PC-9 (cell line): Measurements from ENCODE around the gene EYS. TPM values are rescaled to one million over a fixed set of nuclear protein-coding genes. Genes with fewer than 3 reads are reported as not detected.

Experiments
- BruUV-seq: library from RNA; stranded (reverse); fragments of 400-500 nt; replicated peaks from 2 replicates; lab custom pipeline; 2021; lab: Mats Ljungman, UMichigan
- CTCF ChIA-PET: fragments of 300-600 bp; sonication (Branson Sonifier 250); formaldehyde crosslinking; loops from one replicate; lab custom pipeline; 2022; ENCODE audit warnings: antibody characterized with exemption; lab: Charles Lee
- POLR2A ChIA-PET: fragments of 300-600 bp; sonication (Branson Sonifier 250); formaldehyde crosslinking; loops from one replicate; lab custom pipeline; 2022; ENCODE audit warnings: antibody characterized with exemption; ENCODE audit not compliant: unreplicated experiment; lab: Charles Lee
- DNase-seq, 2 experiments: peaks; one replicate each; pipeline versions ENCODE4 v3.0.0 to v3.0.0-alpha.2; 2015 to 2022; ENCODE audit warnings: mixed read lengths in 1 of 2
- H2AFZ ChIP-seq: fragments of 200-600 bp; sonication (generic); 2 replicates; pipeline ENCODE4 v1.8.1; 2017; ENCODE audit warnings: antibody characterized with exemption
- H3F3A ChIP-seq: fragments of 200-600 bp; sonication (generic); 2 replicates; pipeline ENCODE4 v1.8.1; 2017; ENCODE audit warnings: antibody characterized with exemption, mild to moderate bottlenecking, low read depth; ENCODE audit not compliant: insufficient read depth
- H3K27ac ChIP-seq: fragments of 200-600 bp; sonication (generic); 2 replicates; pipeline ENCODE4 v1.6.1; 2016; ENCODE audit warnings: mixed run types
- H3K27me3 ChIP-seq: fragments of 200-600 bp; sonication (generic); 2 replicates; pipeline ENCODE4 v1.6.1; 2016; ENCODE audit warnings: low read depth, mixed run types; ENCODE audit not compliant: insufficient read depth
- H3K36me3 ChIP-seq: fragments of 200-600 bp; sonication (generic); 2 replicates; pipeline ENCODE4 v1.6.1; 2016; ENCODE audit warnings: low read depth, mixed run types
- H3K4me1 ChIP-seq: fragments of 200-600 bp; sonication (generic); replicated peaks from 2 replicates; pipeline ENCODE4 v1.6.1; 2016; ENCODE audit warnings: mixed run types; ENCODE audit not compliant: insufficient read depth
- H3K4me2 ChIP-seq: fragments of 200-600 bp; sonication (generic); 2 replicates; pipeline ENCODE4 v1.6.1; 2017; ENCODE audit warnings: mixed run types
- H3K4me3 ChIP-seq: fragments of 200-600 bp; sonication (generic); 2 replicates; pipeline ENCODE4 v1.6.1; 2016; ENCODE audit warnings: mixed run types
- H3K79me2 ChIP-seq: fragments of 200-600 bp; sonication (generic); 2 replicates; pipeline ENCODE4 v1.6.1; 2017; ENCODE audit warnings: low read depth, mixed run types
- H3K9me2 ChIP-seq: fragments of 200-600 bp; sonication (generic); 2 replicates; pipeline ENCODE4 v1.8.1; 2017; ENCODE audit warnings: mild to moderate bottlenecking; ENCODE audit not compliant: insufficient read depth
- H3K9me3 ChIP-seq: fragments of 200-600 bp; sonication (generic); 2 replicates; pipeline ENCODE4 v1.8.1; 2016; ENCODE audit warnings: low read depth; ENCODE audit not compliant: insufficient read depth
- H4K20me1 ChIP-seq: fragments of 200-600 bp; sonication (generic); 2 replicates; pipeline ENCODE4 v1.8.1; 2017; ENCODE audit not compliant: insufficient read depth
- EZH2 ChIP-seq: fragments of 200-600 bp; sonication (generic); IDR thresholded peaks from 2 replicates; pipeline ENCODE4 v1.8.0; 2017; ENCODE audit warnings: antibody characterized with exemption, low read depth
- intact Hi-C: fragments of 100-400 bp; cut with micrococcal nuclease; formaldehyde crosslinking; loops from one replicate; pipeline ENCODE4 v1.10.0; 2022; ENCODE audit not compliant: unreplicated experiment
- total RNA-seq: library from RNA; stranded (reverse); gene quantifications from 2 replicates; pipeline ENCODE4 v1.2.3, GENCODE V29; 2021
- TF ChIP-seq, protein P1 (sequence below): fragments of 200-600 bp; sonication (generic); conservative IDR thresholded peaks from 2 replicates; pipeline ENCODE4 v1.6.1; 2017; ENCODE audit warnings: mixed run types, antibody characterized with exemption, mild to moderate bottlenecking, moderate library complexity

The EYS gene
- total RNA-seq, 1 experiment from 2014 or later: not detected

DNA sequence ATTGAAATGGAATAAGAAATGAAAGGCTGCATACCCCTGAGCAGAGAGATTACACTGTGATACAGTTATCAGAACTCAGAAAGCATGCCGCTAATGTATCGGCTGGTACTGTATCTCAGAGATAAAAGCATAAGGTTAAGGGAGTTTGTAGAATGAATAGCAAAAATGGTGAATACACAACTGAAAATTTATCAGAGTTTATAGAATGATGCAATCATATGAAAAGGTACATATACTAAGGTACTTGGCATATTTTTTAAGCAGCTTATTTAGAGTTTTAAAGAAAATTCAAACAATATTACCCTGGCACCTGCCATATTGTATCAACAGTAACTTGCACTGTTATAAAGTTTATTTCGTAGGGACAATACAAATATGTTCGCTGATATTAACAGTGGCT is 1707.4 kb downstream of the EYS start:
- Histone ChIP-seq H3K27me3 (no peaks in the 10 kb centered on the region), H2AFZ (no peak overlapping the region), H3K4me3 (no peak overlapping the region), H3K36me3 (no peaks in the 10 kb centered on the region), H3F3A (no peaks in the 10 kb centered on the region), H3K4me1 (no peaks in the 10 kb centered on the region), H3K4me2 (no peak overlapping the region), H3K9me3 (no peaks in the 10 kb centered on the region), H3K79me2 (no peaks in the 10 kb centered on the region), H3K27ac (no peak overlapping the region), H3K9me2 (no peaks in the 10 kb centered on the region), H4K20me1 (no peaks in the 10 kb centered on the region)
- ChIA-PET CTCF (no interaction called here), POLR2A (no interaction called here)
- intact Hi-C loops: no loop called here
- DNase-seq: no peak
- TF ChIP-seq, protein P1, sequence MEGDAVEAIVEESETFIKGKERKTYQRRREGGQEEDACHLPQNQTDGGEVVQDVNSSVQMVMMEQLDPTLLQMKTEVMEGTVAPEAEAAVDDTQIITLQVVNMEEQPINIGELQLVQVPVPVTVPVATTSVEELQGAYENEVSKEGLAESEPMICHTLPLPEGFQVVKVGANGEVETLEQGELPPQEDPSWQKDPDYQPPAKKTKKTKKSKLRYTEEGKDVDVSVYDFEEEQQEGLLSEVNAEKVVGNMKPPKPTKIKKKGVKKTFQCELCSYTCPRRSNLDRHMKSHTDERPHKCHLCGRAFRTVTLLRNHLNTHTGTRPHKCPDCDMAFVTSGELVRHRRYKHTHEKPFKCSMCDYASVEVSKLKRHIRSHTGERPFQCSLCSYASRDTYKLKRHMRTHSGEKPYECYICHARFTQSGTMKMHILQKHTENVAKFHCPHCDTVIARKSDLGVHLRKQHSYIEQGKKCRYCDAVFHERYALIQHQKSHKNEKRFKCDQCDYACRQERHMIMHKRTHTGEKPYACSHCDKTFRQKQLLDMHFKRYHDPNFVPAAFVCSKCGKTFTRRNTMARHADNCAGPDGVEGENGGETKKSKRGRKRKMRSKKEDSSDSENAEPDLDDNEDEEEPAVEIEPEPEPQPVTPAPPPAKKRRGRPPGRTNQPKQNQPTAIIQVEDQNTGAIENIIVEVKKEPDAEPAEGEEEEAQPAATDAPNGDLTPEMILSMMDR: no peak
- no peak for TF ChIP-seq EZH2
- BruUV-seq: no TSS peak

DNA sequence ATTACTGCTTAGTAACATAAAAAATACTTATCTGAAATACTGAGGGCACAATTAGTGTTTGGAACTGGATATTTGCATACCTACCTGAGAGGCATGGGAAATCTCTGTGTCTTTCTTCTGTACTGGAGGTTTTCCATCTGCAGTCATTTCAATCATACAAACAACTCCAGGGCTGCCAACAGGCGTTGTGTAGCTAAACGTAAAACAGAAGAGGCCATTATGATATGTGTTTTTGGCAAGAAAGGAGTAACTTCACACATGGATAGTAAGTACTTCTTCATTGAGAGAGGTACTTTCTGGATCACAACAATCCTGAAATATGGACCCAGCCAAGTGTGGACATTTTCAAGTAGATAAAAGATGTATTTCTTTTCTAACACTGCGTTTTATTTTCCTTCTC is 1708.0 kb downstream of the EYS start:
- no peaks in the 10 kb centered on the region for H3F3A ChIP-seq
- H3K27me3 ChIP-seq: no peaks in the 10 kb centered on the region
- no peaks in the 10 kb centered on the region for H3K9me2 ChIP-seq
- intact Hi-C loops: no loop called here
- no peak for DNase-seq
- H4K20me1 ChIP-seq: no peaks in the 10 kb centered on the region
- POLR2A ChIA-PET: no interaction called here
- no peak overlapping the region for H3K4me2 ChIP-seq
- no peak overlapping the region for H3K4me3 ChIP-seq
- H3K79me2 ChIP-seq: no peaks in the 10 kb centered on the region
- no TSS peak for BruUV-seq
- H3K9me3 ChIP-seq: no peaks in the 10 kb centered on the region
- H3K36me3 ChIP-seq: no peaks in the 10 kb centered on the region
- TF ChIP-seq EZH2: no peak
- TF ChIP-seq, protein P1: no peak
- CTCF ChIA-PET: no interaction called here
- no peak overlapping the region for H2AFZ ChIP-seq
- H3K4me1 ChIP-seq: no peaks in the 10 kb centered on the region
- H3K27ac ChIP-seq: no peak overlapping the region

DNA sequence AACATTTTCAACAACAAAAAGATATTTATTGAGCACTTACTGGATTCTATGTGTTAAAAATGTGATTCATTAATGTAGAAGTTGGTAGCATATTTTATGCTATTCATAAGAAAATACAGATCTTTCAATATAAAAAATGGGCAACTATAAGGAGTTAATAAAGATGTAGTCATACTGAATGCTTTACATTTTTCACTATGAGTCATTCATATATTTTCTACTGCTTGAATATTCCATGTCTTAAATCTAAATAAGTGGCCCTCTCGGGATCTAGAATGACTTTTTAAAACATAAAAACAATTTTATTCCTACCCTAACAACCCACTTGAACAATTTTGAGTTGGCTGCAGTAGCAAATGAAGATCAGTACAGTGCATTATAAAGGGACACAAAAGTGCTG is 1709.3 kb downstream of the EYS start:
- no peaks in the 10 kb centered on the region for H3K9me2 ChIP-seq
- no peak overlapping the region for H3K4me2 ChIP-seq
- intact Hi-C loops: no loop called here
- H3K36me3 ChIP-seq: no peaks in the 10 kb centered on the region
- ChIA-PET CTCF (no interaction called here), POLR2A (no interaction called here)
- BruUV-seq: no TSS peak
- H3K79me2 ChIP-seq: no peaks in the 10 kb centered on the region
- no peak for DNase-seq
- no peak overlapping the region for H2AFZ ChIP-seq
- no peaks in the 10 kb centered on the region for H3K4me1 ChIP-seq
- H3F3A ChIP-seq: no peaks in the 10 kb centered on the region
- H3K27me3 ChIP-seq: no peaks in the 10 kb centered on the region
- H3K27ac ChIP-seq: no peak overlapping the region
- no peak for TF ChIP-seq EZH2
- TF ChIP-seq, protein P1: no peak
- H3K9me3 ChIP-seq: no peaks in the 10 kb centered on the region
- H4K20me1 ChIP-seq: no peaks in the 10 kb centered on the region
- H3K4me3 ChIP-seq: no peak overlapping the region
